ENCODE measurements around the gene RRBP1.

Gene RRBP1

DNA sequence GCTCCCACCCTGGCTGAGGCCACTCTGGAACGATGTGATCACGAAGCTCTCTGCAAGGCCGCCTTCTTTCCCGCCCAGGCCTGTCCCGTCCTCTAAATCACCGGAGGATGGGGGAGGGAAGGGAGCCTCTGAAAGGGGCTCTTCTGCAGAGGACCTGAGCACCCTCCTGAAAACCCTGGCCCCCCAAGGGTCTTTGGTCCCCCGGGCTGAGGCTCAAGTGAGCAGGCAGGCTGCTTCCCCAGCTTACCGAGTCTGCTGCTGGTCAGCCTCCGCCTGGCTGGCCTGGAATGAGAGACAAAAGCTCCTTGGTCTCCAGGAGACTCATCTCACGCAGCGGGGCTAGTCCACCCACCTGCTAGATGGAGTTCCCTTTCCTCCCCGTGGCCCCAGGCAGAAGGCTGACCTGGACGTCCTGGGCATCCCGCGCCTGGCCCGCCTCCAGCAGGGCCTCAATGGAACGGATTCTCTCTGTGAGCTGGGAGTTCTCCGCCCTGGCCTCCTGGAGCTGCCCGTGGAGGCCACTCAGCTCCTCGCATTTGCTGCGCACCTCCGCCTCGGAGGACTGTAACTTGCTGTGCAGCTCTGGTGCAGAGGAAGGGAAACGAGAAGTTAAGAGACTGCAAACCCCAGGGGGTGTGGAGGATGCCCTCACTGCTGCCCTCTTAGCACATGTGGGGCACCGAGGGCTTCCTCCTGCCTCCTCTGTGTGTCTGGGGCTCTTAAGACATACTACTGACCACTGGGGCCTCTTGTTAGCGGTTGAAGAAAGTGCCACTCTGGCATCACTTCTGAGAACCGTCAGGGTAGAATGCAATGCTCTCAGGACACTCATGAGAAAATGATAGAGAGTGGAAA, 54.7 kb downstream of the RRBP1 start:
- DNase-seq (ENCODE audit: extremely low spot score) = no peak
- POLR2A ChIA-PET = no interaction called here
- TF ChIP-seq, protein P1, sequence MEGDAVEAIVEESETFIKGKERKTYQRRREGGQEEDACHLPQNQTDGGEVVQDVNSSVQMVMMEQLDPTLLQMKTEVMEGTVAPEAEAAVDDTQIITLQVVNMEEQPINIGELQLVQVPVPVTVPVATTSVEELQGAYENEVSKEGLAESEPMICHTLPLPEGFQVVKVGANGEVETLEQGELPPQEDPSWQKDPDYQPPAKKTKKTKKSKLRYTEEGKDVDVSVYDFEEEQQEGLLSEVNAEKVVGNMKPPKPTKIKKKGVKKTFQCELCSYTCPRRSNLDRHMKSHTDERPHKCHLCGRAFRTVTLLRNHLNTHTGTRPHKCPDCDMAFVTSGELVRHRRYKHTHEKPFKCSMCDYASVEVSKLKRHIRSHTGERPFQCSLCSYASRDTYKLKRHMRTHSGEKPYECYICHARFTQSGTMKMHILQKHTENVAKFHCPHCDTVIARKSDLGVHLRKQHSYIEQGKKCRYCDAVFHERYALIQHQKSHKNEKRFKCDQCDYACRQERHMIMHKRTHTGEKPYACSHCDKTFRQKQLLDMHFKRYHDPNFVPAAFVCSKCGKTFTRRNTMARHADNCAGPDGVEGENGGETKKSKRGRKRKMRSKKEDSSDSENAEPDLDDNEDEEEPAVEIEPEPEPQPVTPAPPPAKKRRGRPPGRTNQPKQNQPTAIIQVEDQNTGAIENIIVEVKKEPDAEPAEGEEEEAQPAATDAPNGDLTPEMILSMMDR (IDR thresholded peaks at IDR 0.05; ENCODE audit: control extremely low read depth, extremely low read depth, low read depth, missing control alignments) = no peak
- CTCF ChIA-PET = interaction anchor here (1.7 kb wide), 1 partner anchor 10 kb away, joined by 5 read pairs; no protein-coding TSS in a partner anchor

DNA sequence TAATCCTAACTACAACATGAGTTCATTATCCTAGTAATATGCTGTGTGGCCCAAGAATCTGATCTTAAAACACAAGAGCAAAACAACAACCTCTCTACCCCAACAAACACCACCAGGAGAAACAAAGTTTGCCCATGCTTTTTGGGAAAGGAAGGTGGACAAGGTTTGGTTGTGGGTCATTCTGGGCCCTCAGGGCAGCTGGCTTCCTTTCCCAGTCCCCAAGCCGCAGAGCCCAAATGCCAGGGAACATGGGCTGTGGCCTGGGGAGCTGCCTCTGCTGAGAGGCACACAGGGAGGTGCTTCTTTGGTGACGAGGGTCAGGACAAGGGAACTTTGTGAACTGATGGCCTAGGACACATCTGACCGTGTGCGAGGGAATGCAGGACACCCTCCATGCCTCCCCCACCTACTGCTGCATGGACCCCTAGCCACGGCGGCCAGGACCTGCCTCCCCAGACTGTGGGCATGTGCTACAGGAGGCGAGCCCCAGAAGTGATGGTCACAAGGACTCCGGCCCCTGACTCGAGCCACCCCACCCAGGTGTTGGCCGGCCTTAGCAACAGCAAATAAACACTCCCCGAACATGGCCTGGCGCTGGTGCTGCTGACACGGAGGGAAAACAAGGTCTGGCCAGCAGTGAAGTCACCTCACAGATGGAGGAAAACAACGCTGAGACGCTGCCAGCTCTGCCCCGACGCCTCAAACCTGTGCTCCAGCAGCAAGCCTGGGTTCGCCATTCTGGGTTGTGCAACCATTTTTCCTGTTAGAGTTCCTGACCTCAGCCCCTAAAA, 55.6 kb downstream of the RRBP1 start:
- POLR2A ChIA-PET = no interaction called here

DNA sequence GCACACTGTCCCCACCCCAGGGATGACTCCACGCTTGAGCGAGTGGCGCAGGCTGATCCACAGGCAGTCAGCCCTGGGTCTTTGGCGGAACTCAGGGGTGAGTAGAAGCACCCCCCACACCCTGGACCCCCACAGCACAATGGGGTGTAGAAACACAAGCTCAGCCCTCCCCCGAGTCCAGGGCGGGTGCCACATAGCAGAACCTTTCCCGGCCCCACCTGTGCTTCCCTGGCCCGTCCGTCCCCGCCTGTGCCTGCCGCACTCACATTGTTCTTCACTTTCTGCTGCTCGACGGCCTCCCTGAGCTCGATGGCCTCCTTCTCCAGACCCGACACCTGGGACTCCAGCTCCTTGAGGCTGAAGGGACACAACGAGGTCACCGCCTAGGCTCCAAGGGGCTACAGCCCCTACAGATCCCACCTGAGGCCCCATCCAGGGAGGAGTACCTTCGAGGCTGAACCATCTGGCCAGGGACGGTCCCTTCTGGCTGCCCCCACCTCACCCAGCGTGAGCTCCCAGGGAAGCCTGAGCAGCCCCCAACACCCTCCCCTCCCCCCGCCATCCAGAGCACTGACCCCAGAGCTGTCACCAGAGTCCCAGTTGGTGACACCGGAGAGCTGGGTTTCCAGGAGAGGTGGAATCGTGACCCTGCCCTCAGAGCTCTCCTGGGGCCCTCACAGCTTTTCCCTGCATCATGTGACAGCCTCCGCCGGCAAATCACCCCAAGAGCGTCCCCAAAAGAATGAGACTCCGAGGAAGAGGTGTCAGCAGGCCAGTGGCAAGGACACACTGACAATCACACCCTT, 56.6 kb downstream of the RRBP1 start:
- ChIA-PET POLR2A (no interaction called here), CTCF (no interaction called here)
- DNase-seq (ENCODE audit: extremely low spot score) = no peak
- TF ChIP-seq, protein P1 (IDR thresholded peaks at IDR 0.05; ENCODE audit: control extremely low read depth, extremely low read depth, low read depth, missing control alignments) = no peak

More for the DNA sequence above, 55.6 kb downstream of the RRBP1 start:
- no peak for DNase-seq (ENCODE audit: extremely low spot score)
- CTCF ChIA-PET = interaction anchor here (1.7 kb wide), 1 partner anchor 9 kb away, joined by 5 read pairs; no protein-coding TSS in a partner anchor
- TF ChIP-seq, protein P1 (IDR thresholded peaks at IDR 0.05; ENCODE audit: control extremely low read depth, extremely low read depth, low read depth, missing control alignments) = no peak

DNA sequence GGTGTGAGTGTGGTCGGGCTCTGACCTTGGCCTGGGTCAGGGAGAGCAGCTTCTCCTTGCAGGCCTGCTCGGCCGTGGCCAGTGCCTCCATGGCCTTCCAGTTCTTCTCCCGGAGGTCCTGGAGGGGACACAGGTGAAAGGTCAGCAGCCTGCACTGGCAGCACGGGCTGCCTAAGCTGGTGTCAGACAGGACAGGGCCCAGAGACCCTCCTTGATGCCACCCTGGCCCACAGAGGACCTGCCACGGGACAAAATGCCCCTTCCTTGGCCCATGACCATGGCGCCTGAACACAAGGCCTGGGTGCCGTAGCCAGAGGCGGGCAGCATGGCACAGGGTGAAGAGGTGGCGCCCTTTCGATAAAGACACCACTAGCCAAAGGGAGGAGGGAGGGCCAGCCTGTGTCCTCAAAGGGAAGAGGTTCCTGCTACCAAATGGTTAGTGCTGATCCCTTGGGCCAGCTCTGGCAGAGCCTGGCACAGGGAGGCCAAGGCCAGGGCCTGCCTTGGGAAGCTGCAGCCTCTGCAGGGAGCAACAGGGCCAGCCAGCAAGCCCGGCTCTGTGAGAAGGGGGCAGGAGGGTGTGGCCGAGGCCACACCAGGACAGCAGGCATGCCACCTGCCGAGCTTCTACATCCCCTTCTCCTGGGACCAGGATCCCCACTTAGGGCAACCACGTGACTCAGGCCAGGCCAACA, 57.3 kb downstream of the RRBP1 start:
- TF ChIP-seq, protein P1 (IDR thresholded peaks at IDR 0.05; ENCODE audit: control extremely low read depth, extremely low read depth, low read depth, missing control alignments) = no peak
- no peak for DNase-seq (ENCODE audit: extremely low spot score)
- ChIA-PET CTCF (interaction anchor here (1.2 to 2.4 kb wide), 2 partner anchors 24 to 57 kb away, joined by 3 to 8 read pairs; partner anchors contain the start of gene RRBP1), POLR2A (no interaction called here)

DNA sequence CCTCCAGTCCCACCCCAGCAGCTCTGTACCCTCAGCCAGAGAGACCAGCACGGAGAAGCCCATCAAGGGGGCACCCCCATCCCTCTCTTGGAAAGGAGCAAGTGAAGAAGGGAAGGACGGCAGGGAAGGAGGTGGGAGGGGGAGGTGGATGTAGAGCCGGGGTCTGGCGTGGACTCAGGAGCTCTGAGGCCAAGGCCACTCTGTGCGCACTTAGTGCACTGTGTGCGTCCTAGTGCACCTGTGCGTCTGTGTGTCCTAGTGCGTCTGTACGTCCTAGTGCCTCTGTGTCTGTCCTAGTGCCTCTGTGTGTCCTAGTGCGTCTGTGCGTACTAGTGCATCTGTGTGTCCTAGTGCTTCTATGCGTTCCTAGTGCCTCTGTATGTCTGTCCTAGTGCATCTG, 58.0 kb downstream of the RRBP1 start:
- POLR2A ChIA-PET = no interaction called here
- DNase-seq (ENCODE audit: extremely low spot score) = no peak
- TF ChIP-seq, protein P1 (IDR thresholded peaks at IDR 0.05; ENCODE audit: control extremely low read depth, extremely low read depth, low read depth, missing control alignments) = no peak
- CTCF ChIA-PET = interaction anchor here (1.2 to 2.4 kb wide), 2 partner anchors 25 to 58 kb away, joined by 3 to 8 read pairs; partner anchors contain the start of gene RRBP1
